HepG2 (cell line): ENCODE results near the gene REM2. TPM values are rescaled to one million over a fixed set of nuclear protein-coding genes. Genes with fewer than 3 reads are reported as not detected.

Experiments used
- ERF ChIP-seq: IDR thresholded peaks from 2 replicates; pipeline ENCODE4 v1.6.1; 2018; ENCODE audit warnings: missing biosample characterization, missing genetic modification reagents
- HDAC2 ChIP-seq: sonication (generic); formaldehyde crosslinking; IDR thresholded peaks from 2 replicates; pipeline ENCODE4 v1.4.0; 2020; ENCODE audit warnings: missing genetic modification reagents
- MBD4 ChIP-seq: IDR thresholded peaks from 2 replicates; pipeline ENCODE4 v1.6.1; 2012; ENCODE audit warnings: low read length, inconsistent platforms, borderline replicate concordance
- NR2F1 ChIP-seq, 2 experiments: fragments of 450-650 bp in 1 of 2; formaldehyde crosslinking in 1 of 2; IDR thresholded peaks; 2 replicates each; pipeline versions ENCODE4 v1.5.0 to v1.6.1; 2016 to 2020; ENCODE audit warnings: mild to moderate bottlenecking in 1 of 2, missing compliant biosample characterization in 1 of 2, missing genetic modification reagents in 1 of 2, moderate library complexity in 1 of 2
- SP4 ChIP-seq: sonication (generic); formaldehyde crosslinking; IDR thresholded peaks from 2 replicates; pipeline ENCODE4 v1.8.1; 2023; ENCODE audit warnings: mild to moderate bottlenecking, missing genetic modification reagents
- THYN1 ChIP-seq: sonication (generic); formaldehyde crosslinking; IDR thresholded peaks from 2 replicates; pipeline ENCODE4 v1.8.1; 2023; ENCODE audit warnings: low read depth, mild to moderate bottlenecking, moderate library complexity, missing genetic modification reagents, borderline replicate concordance
- ZBTB42 ChIP-seq: sonication (generic); formaldehyde crosslinking; IDR thresholded peaks from 2 replicates; pipeline ENCODE4 v1.5.0; 2020; ENCODE audit warnings: mild to moderate bottlenecking, missing genetic modification reagents
- ZNF205 ChIP-seq: IDR thresholded peaks from 2 replicates; pipeline ENCODE4 v1.6.1; 2018; ENCODE audit warnings: missing biosample characterization, missing genetic modification reagents
- ZNF276 ChIP-seq: sonication (generic); formaldehyde crosslinking; IDR thresholded peaks from 2 replicates; pipeline ENCODE4 v1.4.0; 2020; ENCODE audit warnings: mild to moderate bottlenecking, low read depth, missing genetic modification reagents
- ZNF333 ChIP-seq: sonication (generic); formaldehyde crosslinking; IDR thresholded peaks from 2 replicates; pipeline ENCODE4 v1.4.0; 2020; ENCODE audit warnings: mild to moderate bottlenecking, missing genetic modification reagents, borderline replicate concordance
- ZNF407 ChIP-seq: sonication (generic); formaldehyde crosslinking; IDR thresholded peaks from one replicate; pipeline ENCODE4 v1.5.1; 2020; ENCODE audit warnings: mild to moderate bottlenecking, missing genetic modification reagents; ENCODE audit errors: not compliant biosample characterization
- ZNF432 ChIP-seq: sonication (generic); formaldehyde crosslinking; IDR thresholded peaks from 2 replicates; pipeline ENCODE4 v1.5.0; 2020; ENCODE audit warnings: missing genetic modification reagents, mild to moderate bottlenecking, borderline replicate concordance
- ZNF441 ChIP-seq: sonication (generic); formaldehyde crosslinking; IDR thresholded peaks from 2 replicates; pipeline ENCODE4 v1.7.0; 2021; ENCODE audit warnings: missing genetic modification reagents, borderline replicate concordance
- ZNF451 ChIP-seq: sonication (generic); formaldehyde crosslinking; IDR thresholded peaks from 2 replicates; pipeline ENCODE4 v1.5.0; 2020; ENCODE audit warnings: mild to moderate bottlenecking, missing genetic modification reagents
- ZNF557 ChIP-seq: sonication (generic); formaldehyde crosslinking; IDR thresholded peaks from 2 replicates; pipeline ENCODE4 v1.4.0; 2020; ENCODE audit warnings: missing genetic modification reagents
- ZNF788 ChIP-seq: sonication (generic); formaldehyde crosslinking; IDR thresholded peaks from 2 replicates; pipeline ENCODE4 v1.5.0; 2020; ENCODE audit warnings: mild to moderate bottlenecking, missing genetic modification reagents, borderline replicate concordance
- ZNF841 ChIP-seq: sonication (generic); formaldehyde crosslinking; IDR thresholded peaks from 2 replicates; pipeline ENCODE4 v1.8.1; 2023; ENCODE audit warnings: missing genetic modification reagents, borderline replicate concordance
- ZSCAN12 ChIP-seq: sonication (generic); formaldehyde crosslinking; IDR thresholded peaks from 2 replicates; pipeline ENCODE4 v1.9.0; 2021; ENCODE audit warnings: mild to moderate bottlenecking, missing genetic modification reagents
- ZSCAN25 ChIP-seq: sonication (generic); formaldehyde crosslinking; IDR thresholded peaks from 2 replicates; pipeline ENCODE4 v1.8.0; 2022; ENCODE audit warnings: mild to moderate bottlenecking, missing genetic modification reagents
- polyA plus RNA-seq, 8 experiments: library from polyadenylated mRNA; depleted of rRNA in 3 of 8; stranded (reverse) in 7 of 8; unstranded in 1 of 8; fragments of >200 nt; fragmentation: Illumina TruSeq in 4 of 8; extraction: Trizol in 4 of 8; gene quantifications; 2 replicates each; pipeline versions ENCODE4 v1.2.1 to v1.2.3, GENCODE V29; 2011 to 2016; ENCODE audit warnings: low read depth in 4 of 8, missing spikeins in 1 of 8, mixed read lengths in 1 of 8; ENCODE audit not compliant: insufficient read depth in 1 of 8
- total RNA-seq, 5 experiments: library from RNA; depleted of rRNA; stranded (reverse); fragments of >200 nt; fragmentation: Illumina TruSeq; extraction: Trizol; gene quantifications; 2 replicates each; pipeline ENCODE4 v1.2.3, GENCODE V29; 2016; ENCODE audit warnings: low read depth in 1 of 5

REM2 gene
- total and polyA plus RNA-seq, 2 of the 13 experiments (the other 11 are each of a cell fraction or from before 2014, with no cell fraction given), result 0.20 TPM; not detected in 1

DNA sequence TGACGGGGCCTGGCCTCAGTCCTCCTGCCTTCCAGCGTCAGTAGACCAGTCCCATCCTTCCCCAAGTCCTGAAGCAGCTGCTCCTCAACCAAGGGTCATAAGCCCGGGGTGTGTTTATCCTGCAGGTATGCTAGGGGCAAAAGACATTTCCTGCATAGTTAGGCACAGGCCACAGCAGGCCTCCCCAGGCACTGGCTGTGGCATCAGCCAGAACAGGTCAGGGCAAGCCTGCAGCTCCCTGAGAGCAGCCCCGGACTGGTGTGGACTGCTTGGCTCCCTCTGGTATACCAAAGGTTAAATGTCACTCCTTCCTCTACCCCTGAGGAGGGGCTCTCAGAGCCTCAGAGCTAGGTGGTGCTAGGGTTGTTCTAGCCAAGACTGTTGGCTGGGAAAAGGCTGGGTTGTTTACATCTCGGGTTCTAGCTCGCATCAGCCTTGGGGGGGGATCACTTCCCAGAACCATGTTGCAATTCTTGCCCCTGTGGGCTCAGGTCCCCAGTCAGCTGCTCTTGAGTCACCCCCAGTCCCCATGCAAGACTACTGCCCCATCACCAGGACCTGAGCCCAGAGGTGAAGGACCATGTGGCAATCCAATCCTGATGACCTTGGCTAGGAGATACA is 43.8 kb upstream of the REM2 start (continued):
- 0 out of 2 replicates have a peak, but pooled peaks have one; percentile 19 for TF ChIP-seq ZSCAN25 (CRISPR knock-in tag)
- TF ChIP-seq ZNF407 (CRISPR knock-in tag), result peak; percentile 85
- no peak for TF ChIP-seq ZNF788 (CRISPR knock-in tag)
- TF ChIP-seq ZNF276 (CRISPR knock-in tag), result peak; percentile 71; the same call in 1 of the 2 replicates
- no peak for TF ChIP-seq HDAC2 (CRISPR knock-in tag)
- 0 out of 2 replicates have a peak, but pooled peaks have one; percentile 55 for TF ChIP-seq SP4 (CRISPR knock-in tag)
- no peak for TF ChIP-seq ZNF205 (CRISPR knock-in tag)
- TF ChIP-seq ZBTB42 (CRISPR knock-in tag), result no peak
- no peak for TF ChIP-seq NR2F1 (CRISPR knock-in tag; IDR thresholded peaks at IDR 0.05)
- TF ChIP-seq ZNF432 (CRISPR knock-in tag), result 0 out of 2 replicates have a peak, but pooled peaks have one; percentile 74
- TF ChIP-seq ZNF557 (CRISPR knock-in tag), result no peak
- TF ChIP-seq ZNF451, result no peak
- no peak for TF ChIP-seq THYN1
- no peak for TF ChIP-seq ZNF841 (CRISPR knock-in tag)
- no peak for TF ChIP-seq MBD4
- no peak for TF ChIP-seq ZNF441 (CRISPR knock-in tag)
- TF ChIP-seq ZSCAN12 (CRISPR knock-in tag), result no peak
- TF ChIP-seq ERF, result no peak
- 0 out of 2 replicates have a peak, but pooled peaks have one; percentile 13 for TF ChIP-seq ZNF333 (CRISPR knock-in tag)
